Measurements from ENCODE around the gene BANF2. TPM values are rescaled to one million over a fixed set of nuclear protein-coding genes. Genes with fewer than 3 reads are reported as not detected.
"Not testable (repeated sequence)": the region's sequence is repeated elsewhere in the genome, so short reads cannot be mapped to it uniquely, and the experiment has no call there.

BANF2 gene
- total RNA-seq, 4 donors from 2014 or later: not detected

DNA sequence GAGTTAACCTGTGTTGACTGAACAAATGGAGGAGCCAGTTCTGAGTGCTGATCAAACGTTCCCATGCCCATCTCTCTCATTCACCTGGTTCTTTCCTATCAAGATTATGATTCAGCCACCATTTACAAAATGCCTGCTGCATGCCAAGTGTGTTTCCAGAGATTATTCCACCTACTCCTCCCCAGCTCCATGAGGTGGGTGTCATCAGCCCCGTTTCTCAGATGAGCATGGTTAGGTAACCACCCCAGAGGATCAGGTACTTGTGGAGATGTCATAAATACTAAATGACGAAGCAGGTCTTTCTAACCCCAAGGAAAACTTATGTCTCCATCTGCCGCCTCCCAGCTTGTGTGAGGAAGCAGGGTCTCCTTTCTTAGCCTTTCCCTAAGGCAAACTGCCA, 2.1 kb downstream of the BANF2 start:
- no peaks in the 10 kb centered on the region for H3K36me3 ChIP-seq
- H3K4me3 ChIP-seq: no peak overlapping the region
- H3K27ac ChIP-seq: no peak overlapping the region
- H3K9me3 ChIP-seq: no peaks in the 10 kb centered on the region
- no peak for DNase-seq
- H3K4me1 ChIP-seq: no peaks in the 10 kb centered on the region
- no peaks in the 10 kb centered on the region for H3K27me3 ChIP-seq
- TF ChIP-seq, protein P1, sequence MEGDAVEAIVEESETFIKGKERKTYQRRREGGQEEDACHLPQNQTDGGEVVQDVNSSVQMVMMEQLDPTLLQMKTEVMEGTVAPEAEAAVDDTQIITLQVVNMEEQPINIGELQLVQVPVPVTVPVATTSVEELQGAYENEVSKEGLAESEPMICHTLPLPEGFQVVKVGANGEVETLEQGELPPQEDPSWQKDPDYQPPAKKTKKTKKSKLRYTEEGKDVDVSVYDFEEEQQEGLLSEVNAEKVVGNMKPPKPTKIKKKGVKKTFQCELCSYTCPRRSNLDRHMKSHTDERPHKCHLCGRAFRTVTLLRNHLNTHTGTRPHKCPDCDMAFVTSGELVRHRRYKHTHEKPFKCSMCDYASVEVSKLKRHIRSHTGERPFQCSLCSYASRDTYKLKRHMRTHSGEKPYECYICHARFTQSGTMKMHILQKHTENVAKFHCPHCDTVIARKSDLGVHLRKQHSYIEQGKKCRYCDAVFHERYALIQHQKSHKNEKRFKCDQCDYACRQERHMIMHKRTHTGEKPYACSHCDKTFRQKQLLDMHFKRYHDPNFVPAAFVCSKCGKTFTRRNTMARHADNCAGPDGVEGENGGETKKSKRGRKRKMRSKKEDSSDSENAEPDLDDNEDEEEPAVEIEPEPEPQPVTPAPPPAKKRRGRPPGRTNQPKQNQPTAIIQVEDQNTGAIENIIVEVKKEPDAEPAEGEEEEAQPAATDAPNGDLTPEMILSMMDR (IDR thresholded peaks at IDR 0.05): no peak

DNA sequence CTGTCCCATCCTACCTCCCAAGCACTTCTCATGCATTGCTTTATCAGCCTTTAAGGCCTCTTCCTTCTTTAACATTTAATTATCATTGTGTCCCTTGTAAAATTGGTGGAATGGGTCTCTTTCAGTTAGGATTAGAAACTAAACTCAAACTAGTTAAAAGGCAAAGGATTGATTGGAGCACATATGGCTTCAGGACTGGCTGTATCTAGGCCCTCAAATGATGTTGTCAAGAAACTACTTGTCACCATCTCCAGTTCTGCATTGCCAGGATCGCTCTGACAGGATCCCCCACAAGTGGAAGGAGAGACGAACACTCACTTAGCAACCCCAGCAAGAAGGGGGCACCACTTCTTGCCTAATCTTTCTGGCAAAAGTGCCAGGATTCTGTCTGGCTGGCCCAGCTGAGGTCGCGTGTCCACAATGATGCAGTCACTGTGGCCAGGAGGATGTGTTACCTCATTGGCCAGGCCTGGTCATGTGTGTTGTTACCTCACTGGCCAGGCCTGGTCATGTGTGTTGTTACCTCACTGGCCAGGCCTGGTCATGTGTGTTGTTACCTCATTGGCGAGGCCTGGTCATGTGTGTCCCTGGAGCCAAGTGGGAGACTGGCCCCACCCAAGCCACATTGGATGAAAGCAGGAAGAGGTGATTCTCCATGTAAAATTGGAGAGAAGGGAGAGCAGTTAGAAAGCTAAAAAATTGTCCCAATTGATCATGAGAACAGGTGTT, 5.0 kb downstream of the BANF2 start:
- H3K27me3 ChIP-seq: no peaks in the 10 kb centered on the region
- H3K36me3 ChIP-seq: no peaks in the 10 kb centered on the region
- H3K4me3 ChIP-seq: no peak overlapping the region
- TF ChIP-seq, protein P1 (IDR thresholded peaks at IDR 0.05): no peak
- no peak for TF ChIP-seq POLR2A (IDR thresholded peaks at IDR 0.05)
- H3K9me3 ChIP-seq: no peaks in the 10 kb centered on the region
- no peak for DNase-seq
- H3K27ac ChIP-seq: no peak overlapping the region
- peaks cover 0 to 2% (median 0%) of the 10 kb centered on the region in 4 donors for H3K4me1 ChIP-seq

DNA sequence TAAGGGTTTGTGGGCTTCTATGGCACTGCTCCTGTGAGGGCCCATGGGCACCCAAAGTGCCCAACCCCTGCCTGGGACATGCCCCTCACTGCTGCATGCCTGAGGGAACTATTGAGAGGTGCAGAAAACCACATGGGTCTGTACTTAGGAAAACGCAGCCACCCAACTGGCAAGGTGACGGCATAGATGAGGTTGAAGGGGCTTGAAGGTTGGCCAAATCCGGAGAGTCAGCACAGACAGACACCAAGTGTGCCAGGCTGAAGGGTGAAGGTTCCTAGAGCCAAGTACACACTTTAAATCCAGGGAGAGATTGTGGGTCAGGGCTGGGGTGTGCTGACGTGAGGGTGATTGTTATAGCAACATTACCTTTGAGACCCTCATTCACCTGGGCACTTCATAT, 6.2 kb downstream of the BANF2 start:
- no peak for DNase-seq
- no peak for TF ChIP-seq POLR2A (IDR thresholded peaks at IDR 0.05)
- TF ChIP-seq, protein P1 (IDR thresholded peaks at IDR 0.05): no peak
- no peaks in the 10 kb centered on the region for H3K27me3 ChIP-seq
- H3K36me3 ChIP-seq: no peaks in the 10 kb centered on the region
- no peaks in the 10 kb centered on the region for H3K9me3 ChIP-seq
- H3K4me3 ChIP-seq: no peak overlapping the region
- peaks cover 0 to 14% (median 0%) of the 10 kb centered on the region in 4 donors for H3K4me1 ChIP-seq
- no peak overlapping the region for H3K27ac ChIP-seq

GRCh38 chr20:17706632-17707031, 6.9 kb downstream of the BANF2 start:
- TF ChIP-seq POLR2A (IDR thresholded peaks at IDR 0.05): no peak
- TF ChIP-seq, protein P1 (IDR thresholded peaks at IDR 0.05): no peak
- Histone ChIP-seq H3K4me1 (peaks cover 0 to 19% (median 0%) of the 10 kb centered on the region in 4 donors), H3K27me3 (no peaks in the 10 kb centered on the region), H3K27ac (no peak overlapping the region), H3K9me3 (no peaks in the 10 kb centered on the region), H3K36me3 (no peaks in the 10 kb centered on the region), H3K4me3 (no peak overlapping the region)
- DNase-seq: no peak

DNA sequence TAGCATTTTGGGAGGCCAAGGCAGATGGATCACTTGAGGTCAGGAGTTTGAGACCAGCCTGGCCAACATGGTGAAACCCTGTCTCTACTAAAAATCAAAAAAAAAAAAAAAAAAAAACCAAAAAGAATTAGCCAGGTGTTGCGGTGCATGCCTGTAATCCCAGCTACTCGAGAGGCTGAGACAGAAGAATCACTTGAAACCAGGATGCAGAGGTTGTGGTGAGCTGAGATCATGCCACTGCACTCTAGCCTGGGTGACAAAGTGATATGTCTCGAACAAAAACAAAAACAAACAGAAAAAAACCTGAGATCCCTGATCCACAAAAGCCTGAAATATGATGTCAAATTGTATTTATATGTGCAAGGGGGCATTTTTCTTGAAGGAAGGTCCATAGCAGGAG, 8.2 kb downstream of the BANF2 start:
- Histone ChIP-seq H3K4me1 (peaks cover 0 to 19% (median 0%) of the 10 kb centered on the region in 4 donors), H3K27ac (peak overlapping the region in 1 of 4 donors; percentile 6)
- not testable (repeated sequence) for H3K4me3 ChIP-seq, H3K9me3 ChIP-seq, H3K36me3 ChIP-seq, H3K27me3 ChIP-seq, DNase-seq

- TF ChIP-seq, protein P1 (IDR thresholded peaks at IDR 0.05): no peak
- TF ChIP-seq POLR2A (IDR thresholded peaks at IDR 0.05): no peak
- no peak overlapping the region for H3K27ac ChIP-seq
- no peak for DNase-seq
These were observed 9.1 kb downstream of the BANF2 start for GRCh38 chr20:17708675-17709360.

More at GRCh38 chr20:17708675-17709360, 9.1 kb downstream of the BANF2 start:
- Histone ChIP-seq H3K4me3 (no peak overlapping the region), H3K9me3 (no peaks in the 10 kb centered on the region), H3K36me3 (no peaks in the 10 kb centered on the region), H3K27me3 (no peaks in the 10 kb centered on the region), H3K4me1 (peaks cover 0 to 19% (median 0%) of the 10 kb centered on the region in 4 donors)
